MM.1S (cell line): Measurements from ENCODE around the gene DENND2A.

Experiments used
- DNase-seq: peaks from one replicate; pipeline ENCODE4 v3.0.0-alpha.2; 2015
- H2AFZ ChIP-seq: fragments of 300-600 bp; sonication (generic); 2 replicates; pipeline ENCODE4 v1.6.0; 2016; ENCODE audit warnings: antibody characterized with exemption, low read length
- H3F3A ChIP-seq: fragments of 300-600 bp; sonication (generic); 2 replicates; pipeline ENCODE4 v1.6.1; 2016; ENCODE audit warnings: mild to moderate bottlenecking, antibody characterized with exemption, low read length, moderate library complexity, mixed read lengths; ENCODE audit not compliant: insufficient read depth
- H3K27ac ChIP-seq: fragments of 300-600 bp; sonication (generic); 2 replicates; pipeline ENCODE4 v1.5.1; 2016; ENCODE audit warnings: mild to moderate bottlenecking, low read length
- H3K27me3 ChIP-seq: fragments of 300-600 bp; sonication (generic); replicated peaks from 2 replicates; pipeline ENCODE4 v1.6.0; 2016; ENCODE audit warnings: low read length; ENCODE audit not compliant: insufficient read depth
- H3K36me3 ChIP-seq: fragments of 300-600 bp; sonication (generic); replicated peaks from 2 replicates; pipeline ENCODE4 v1.6.1; 2016; ENCODE audit warnings: mild to moderate bottlenecking, low read length, mixed read lengths; ENCODE audit not compliant: insufficient read depth
- H3K4me1 ChIP-seq: fragments of 300-600 bp; sonication (generic); 2 replicates; pipeline ENCODE4 v1.6.1; 2016; ENCODE audit warnings: low read length, mixed read lengths
- H3K4me2 ChIP-seq: fragments of 300-600 bp; sonication (generic); 2 replicates; pipeline ENCODE4 v1.6.0; 2016; ENCODE audit warnings: low read depth, low read length
- H3K4me3 ChIP-seq: fragments of 300-600 bp; sonication (generic); 2 replicates; pipeline ENCODE4 v1.5.1; 2016; ENCODE audit warnings: low read length, mixed read lengths
- H3K79me2 ChIP-seq: fragments of 300-600 bp; sonication (generic); 2 replicates; pipeline ENCODE4 v1.6.1; 2016; ENCODE audit warnings: mixed run types, low read length, mixed read lengths
- H3K9ac ChIP-seq: fragments of 300-600 bp; sonication (generic); 2 replicates; pipeline ENCODE4 v1.6.1; 2016; ENCODE audit warnings: low read length, mixed read lengths
- H3K9me2 ChIP-seq: fragments of 300-600 bp; sonication (generic); replicated peaks from 2 replicates; pipeline ENCODE4 v1.6.1; 2016; ENCODE audit warnings: mild to moderate bottlenecking, low read length, mixed read lengths; ENCODE audit not compliant: insufficient read depth
- H3K9me3 ChIP-seq: fragments of 300-600 bp; sonication (generic); replicated peaks from 2 replicates; pipeline ENCODE4 v1.6.1; 2016; ENCODE audit warnings: mild to moderate bottlenecking, low read length, mixed read lengths; ENCODE audit not compliant: insufficient read depth
- H4K20me1 ChIP-seq: fragments of 300-600 bp; sonication (generic); 2 replicates; pipeline ENCODE4 v1.6.1; 2016; ENCODE audit warnings: mild to moderate bottlenecking, low read length, moderate library complexity, mixed read lengths; ENCODE audit not compliant: insufficient read depth
- EZH2 ChIP-seq: fragments of 300-600 bp; sonication (generic); optimal IDR thresholded peaks from 2 replicates; pipeline ENCODE3; 2017; ENCODE audit warnings: low read depth, mild to moderate bottlenecking, antibody characterized with exemption, low read length, mixed read lengths
- EZH2phosphoT487 ChIP-seq: fragments of 300-600 bp; sonication (generic); IDR thresholded peaks from 2 replicates; pipeline ENCODE4 v1.6.1; 2018; ENCODE audit warnings: antibody characterized with exemption, low read length
- TF ChIP-seq, protein P1 (sequence below): fragments of 300-600 bp; sonication (generic); IDR thresholded peaks from 2 replicates; pipeline ENCODE4 v1.5.1; 2016; ENCODE audit warnings: antibody characterized with exemption, low read length, mixed read lengths

DENND2A gene

GRCh38 chr7:140551355-140552239 is 89.0 kb downstream of the DENND2A start:
- Histone ChIP-seq H3F3A (no peaks in the 10 kb centered on the region), H3K4me1 (no peaks in the 10 kb centered on the region), H4K20me1 (no peaks in the 10 kb centered on the region), H2AFZ (no peak overlapping the region), H3K27me3 (no peaks in the 10 kb centered on the region), H3K9me3 (no peaks in the 10 kb centered on the region), H3K4me3 (no peak overlapping the region), H3K27ac (no peak overlapping the region), H3K4me2 (no peak overlapping the region), H3K36me3 (no peaks in the 10 kb centered on the region), H3K79me2 (no peaks in the 10 kb centered on the region), H3K9ac (no peak overlapping the region), H3K9me2 (no peaks in the 10 kb centered on the region)
- no peak for DNase-seq
- TF ChIP-seq EZH2 (no peak), EZH2phosphoT487 (no peak)
- TF ChIP-seq, protein P1, sequence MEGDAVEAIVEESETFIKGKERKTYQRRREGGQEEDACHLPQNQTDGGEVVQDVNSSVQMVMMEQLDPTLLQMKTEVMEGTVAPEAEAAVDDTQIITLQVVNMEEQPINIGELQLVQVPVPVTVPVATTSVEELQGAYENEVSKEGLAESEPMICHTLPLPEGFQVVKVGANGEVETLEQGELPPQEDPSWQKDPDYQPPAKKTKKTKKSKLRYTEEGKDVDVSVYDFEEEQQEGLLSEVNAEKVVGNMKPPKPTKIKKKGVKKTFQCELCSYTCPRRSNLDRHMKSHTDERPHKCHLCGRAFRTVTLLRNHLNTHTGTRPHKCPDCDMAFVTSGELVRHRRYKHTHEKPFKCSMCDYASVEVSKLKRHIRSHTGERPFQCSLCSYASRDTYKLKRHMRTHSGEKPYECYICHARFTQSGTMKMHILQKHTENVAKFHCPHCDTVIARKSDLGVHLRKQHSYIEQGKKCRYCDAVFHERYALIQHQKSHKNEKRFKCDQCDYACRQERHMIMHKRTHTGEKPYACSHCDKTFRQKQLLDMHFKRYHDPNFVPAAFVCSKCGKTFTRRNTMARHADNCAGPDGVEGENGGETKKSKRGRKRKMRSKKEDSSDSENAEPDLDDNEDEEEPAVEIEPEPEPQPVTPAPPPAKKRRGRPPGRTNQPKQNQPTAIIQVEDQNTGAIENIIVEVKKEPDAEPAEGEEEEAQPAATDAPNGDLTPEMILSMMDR: no peak

- no peaks in the 10 kb centered on the region for H3K36me3 ChIP-seq
- H3K4me1 ChIP-seq: no peaks in the 10 kb centered on the region
- H4K20me1 ChIP-seq: no peaks in the 10 kb centered on the region
- no peaks in the 10 kb centered on the region for H3K9me3 ChIP-seq
- H3K79me2 ChIP-seq: no peaks in the 10 kb centered on the region
- TF ChIP-seq, protein P1: no peak
- TF ChIP-seq EZH2phosphoT487 (no peak), EZH2 (no peak)
- no peak overlapping the region for H3K9ac ChIP-seq
- no peak overlapping the region for H3K27ac ChIP-seq
- no peaks in the 10 kb centered on the region for H3F3A ChIP-seq
- no peaks in the 10 kb centered on the region for H3K9me2 ChIP-seq
- H3K4me3 ChIP-seq: no peak overlapping the region
- H2AFZ ChIP-seq: no peak overlapping the region
- DNase-seq: no peak
- 0 out of 2 replicates have a peak, but pooled peaks cover 2% of the 10 kb centered on the region for H3K27me3 ChIP-seq
- H3K4me2 ChIP-seq: no peak overlapping the region
Measured at GRCh38 chr7:140546947-140547346, 93.7 kb downstream of the DENND2A start.

- H3K9me3 ChIP-seq: no peaks in the 10 kb centered on the region
- no peak overlapping the region for H3K4me3 ChIP-seq
- H3K9me2 ChIP-seq: no peaks in the 10 kb centered on the region
- H3K27me3 ChIP-seq: 0 out of 2 replicates have a peak, but pooled peaks cover 9% of the 10 kb centered on the region
- no peaks in the 10 kb centered on the region for H3F3A ChIP-seq
- H3K27ac ChIP-seq: no peak overlapping the region
- H3K36me3 ChIP-seq: no peaks in the 10 kb centered on the region
- H3K4me2 ChIP-seq: no peak overlapping the region
- no peaks in the 10 kb centered on the region for H3K79me2 ChIP-seq
- no peak for TF ChIP-seq EZH2phosphoT487
- no peak for TF ChIP-seq EZH2
- TF ChIP-seq, protein P1: no peak
- no peak overlapping the region for H2AFZ ChIP-seq
- no peak overlapping the region for H3K9ac ChIP-seq
- DNase-seq: no peak
- no peaks in the 10 kb centered on the region for H4K20me1 ChIP-seq
- H3K4me1 ChIP-seq: no peaks in the 10 kb centered on the region
Measured at GRCh38 chr7:140544388-140544826, 96.2 kb downstream of the DENND2A start.
